HG03280 (cell line): ENCODE results near the gene WDR38.

Experiments used
- ATAC-seq: cut with Tn5 transposase; IDR thresholded peaks from one replicate; pipeline ENCODE4 v1.9.1; 2021; ENCODE audit warnings: mild to moderate bottlenecking, moderate library complexity; ENCODE audit not compliant: unreplicated experiment

The WDR38 gene

DNA sequence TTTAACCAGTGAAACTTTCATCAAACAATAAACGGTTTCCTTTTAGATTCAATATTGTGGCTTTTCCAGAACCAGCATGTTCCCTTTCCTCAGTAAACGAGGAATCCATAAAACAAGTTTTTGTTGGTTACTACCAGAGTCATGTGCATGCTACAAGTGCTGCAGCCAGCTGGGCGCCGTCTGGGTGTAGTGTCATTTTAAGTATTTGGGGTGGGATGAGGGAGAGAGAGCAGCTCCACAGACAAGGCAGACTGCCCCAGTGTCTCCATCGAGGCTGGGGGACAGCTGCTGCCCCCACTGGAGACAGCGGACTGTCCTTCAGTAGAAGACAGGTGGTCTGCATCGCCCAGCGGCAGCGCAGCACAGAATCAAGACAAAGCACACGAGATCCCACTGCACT lies 26.0 kb downstream of the WDR38 start:
- ATAC-seq: no peak

DNA sequence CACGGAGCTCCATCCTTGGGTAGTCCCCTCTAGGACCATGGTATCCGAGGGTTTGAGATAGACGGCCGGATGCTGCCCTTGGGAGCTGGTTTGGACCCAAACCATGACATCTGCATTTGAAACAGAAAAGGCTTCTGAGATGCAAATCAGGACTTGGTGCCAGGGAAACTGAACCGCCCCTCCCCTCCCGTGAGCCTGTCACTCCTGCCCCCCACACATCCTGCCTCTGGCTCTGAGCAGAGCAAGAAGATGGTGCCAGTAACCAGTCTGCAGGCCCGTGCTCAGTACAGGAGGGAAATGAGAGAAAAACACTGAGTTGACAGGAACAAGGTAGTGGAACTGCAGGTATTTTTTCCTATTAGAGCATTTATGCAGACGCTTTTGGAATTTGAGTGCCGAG lies 27.2 kb downstream of the WDR38 start:
- no peak for ATAC-seq

DNA sequence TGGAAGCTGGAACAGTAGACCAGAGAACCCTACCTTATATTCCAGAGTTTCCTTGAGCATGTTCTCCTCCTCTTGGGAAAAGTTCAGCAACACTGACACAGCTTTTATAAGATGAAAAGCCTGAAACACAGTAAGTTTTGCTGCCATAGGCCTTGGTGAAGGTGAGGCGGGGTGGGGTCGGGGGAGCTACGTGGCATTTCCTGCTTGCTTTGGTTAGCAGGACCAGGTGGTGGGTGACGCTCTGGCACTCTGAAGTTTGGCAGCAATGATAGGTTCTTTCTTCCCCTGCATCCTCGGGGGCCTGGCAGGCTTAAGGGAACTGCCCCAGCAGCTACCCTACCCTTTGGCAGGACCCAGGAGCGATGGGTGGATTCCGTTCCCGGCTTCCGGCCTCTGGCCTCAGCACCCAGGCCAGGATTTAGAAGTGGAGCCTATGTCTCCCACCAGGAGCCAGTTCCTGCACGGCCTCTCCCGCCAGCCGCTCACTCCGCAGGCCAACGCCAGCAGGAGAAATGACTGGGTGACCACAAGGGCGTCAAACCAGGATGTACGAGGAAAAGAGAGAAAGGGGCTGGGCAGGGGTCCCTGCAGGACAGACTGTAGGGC lies 28.0 kb downstream of the WDR38 start:
- no peak for ATAC-seq

DNA sequence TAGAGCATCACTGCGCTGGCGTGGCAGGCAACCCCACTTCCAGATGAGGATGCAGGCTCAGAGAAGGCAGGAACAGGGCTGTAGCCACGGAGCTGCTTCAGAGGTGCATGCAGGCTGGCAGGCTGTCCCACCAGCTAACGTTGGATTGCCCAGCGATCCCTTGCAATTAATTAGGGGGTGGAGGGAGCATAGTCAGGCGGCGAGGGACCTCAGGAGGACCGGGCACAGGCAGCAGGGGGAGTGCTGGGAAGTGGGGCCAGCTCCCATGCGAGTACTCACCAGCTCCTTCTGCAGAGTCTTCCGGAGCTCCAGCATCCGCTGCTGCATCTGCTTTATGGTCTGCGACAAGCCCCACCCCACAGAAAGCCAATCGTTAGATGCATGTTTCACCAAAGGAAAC lies 29.0 kb downstream of the WDR38 start:
- ATAC-seq: no peak

DNA sequence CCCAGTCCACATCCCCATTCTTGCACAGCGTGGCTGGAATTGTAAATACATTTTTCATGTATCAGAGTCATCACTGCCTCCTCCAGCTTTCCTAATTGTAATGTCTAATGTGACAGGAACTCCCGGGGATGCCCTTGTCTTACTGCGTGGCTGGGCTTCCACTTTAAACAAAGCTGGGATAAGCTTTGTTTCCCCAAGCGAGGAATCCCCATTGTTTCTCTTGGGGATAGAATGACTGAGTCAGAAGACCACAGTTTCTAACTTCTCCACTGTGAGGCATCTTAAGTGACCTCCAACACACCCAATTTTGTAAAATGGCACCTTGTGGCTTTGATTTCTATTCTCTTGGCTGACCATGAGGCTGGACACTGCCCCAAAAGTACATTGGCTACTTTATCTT lies 31.1 kb downstream of the WDR38 start:
- ATAC-seq: no peak

DNA sequence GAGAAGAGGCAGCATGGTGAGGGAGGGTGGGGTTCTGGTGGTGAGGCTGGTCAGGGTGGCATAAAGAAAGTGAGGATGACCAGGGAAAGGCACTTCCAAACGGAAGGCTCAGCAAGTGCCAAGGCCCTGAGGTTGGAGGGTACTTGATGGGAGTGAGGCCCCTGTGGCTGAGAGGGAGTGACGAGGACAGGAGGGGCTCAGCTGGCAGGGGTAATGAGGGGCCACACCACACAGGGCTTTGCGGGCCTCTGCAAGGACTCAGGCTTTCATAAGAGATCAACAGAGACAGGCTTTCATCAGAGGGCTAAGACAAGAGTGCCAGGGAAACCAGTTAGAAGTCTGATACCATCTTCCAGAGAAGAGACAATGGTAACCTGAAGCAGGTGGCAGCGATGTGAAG lies 32.3 kb downstream of the WDR38 start:
- ATAC-seq: no peak

DNA sequence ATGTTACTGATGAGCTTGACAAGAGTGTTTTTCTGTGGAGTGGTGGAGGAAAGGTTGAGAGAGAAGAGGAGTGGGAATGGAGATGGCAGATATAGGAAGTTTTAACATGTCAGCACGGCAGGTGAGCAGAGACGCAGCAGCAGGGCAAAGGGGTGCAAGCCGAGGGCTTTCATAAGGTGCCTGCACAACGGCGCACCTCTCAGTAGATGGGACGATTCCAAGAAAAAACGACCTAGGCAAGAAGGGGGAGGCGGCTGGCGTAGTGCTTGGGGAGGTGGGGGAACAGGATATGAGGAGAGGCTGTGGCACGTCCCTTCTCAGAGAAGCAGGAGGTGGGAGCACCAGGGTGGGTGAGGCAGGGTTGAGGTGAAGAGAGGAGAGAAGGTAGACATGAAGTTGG lies 33.2 kb downstream of the WDR38 start:
- no peak for ATAC-seq

DNA sequence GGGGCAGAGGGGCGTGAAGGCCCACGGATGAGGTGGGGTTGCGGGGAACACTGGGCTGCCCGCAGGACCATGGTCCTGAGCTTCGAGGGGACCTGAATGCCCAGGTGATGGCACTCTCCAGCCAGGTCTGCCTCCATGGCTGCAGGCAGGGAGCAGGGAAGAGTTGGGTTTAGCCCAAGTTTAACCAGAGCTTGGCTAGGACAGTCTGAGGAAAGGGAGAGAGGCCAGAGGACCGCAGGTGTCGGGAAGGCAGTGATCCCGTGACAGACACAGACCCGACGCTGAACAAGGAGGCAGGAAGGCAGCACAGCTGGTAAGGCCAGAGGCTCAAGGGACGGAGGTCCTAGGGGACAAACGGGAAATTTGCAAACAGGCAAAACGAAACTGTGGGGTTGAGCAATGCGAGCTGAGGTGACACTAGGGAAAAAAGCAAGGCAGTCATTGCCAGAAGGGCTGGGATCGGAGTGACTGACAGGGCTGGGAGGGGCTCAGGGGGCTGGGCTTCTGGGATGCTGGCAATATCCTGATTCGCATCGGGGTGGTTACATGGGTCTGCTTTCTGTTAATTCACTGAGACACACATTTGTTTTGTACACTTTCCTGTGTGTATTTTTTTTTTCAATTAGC lies 33.7 kb downstream of the WDR38 start:
- ATAC-seq: no peak

DNA sequence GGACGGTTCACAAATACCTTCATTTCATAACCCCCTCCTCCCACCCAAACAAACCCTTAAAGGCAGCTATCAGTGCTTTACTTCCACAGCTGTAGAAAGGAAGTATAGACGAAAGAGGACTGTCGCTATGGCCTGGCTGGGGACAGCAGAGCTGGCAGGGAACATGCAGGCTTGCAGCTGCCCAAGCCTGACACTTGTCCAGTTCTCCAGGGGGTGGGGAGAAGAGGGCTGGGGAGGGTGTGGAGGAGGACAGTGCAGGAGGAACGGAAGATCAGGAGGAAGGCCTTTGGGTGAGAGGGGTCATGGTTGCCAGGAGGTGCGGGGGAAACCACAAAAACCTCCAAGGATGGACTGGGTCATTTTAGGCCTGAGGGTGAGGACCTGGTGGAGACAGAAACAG lies 34.6 kb downstream of the WDR38 start:
- ATAC-seq: no peak

DNA sequence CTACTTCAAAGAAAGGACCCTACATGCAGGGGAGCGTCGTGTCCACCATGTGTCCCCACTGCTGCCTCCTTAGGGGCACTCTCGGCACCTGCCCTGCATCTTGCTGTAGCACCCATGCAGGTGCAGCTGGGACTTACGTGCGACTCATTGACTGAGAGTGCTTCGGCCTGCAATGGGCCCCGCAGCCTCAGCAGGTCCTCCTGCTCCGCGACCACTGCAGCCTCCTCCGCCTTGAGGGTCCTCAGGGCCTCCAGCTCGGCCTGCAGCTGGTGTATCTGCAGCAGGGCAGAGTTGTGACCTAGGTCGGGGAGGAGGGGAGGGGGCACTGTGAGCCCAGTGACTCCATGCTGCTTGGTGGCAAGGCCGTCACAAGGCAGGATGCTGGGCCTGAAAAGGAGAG lies 35.7 kb downstream of the WDR38 start:
- no peak for ATAC-seq

DNA sequence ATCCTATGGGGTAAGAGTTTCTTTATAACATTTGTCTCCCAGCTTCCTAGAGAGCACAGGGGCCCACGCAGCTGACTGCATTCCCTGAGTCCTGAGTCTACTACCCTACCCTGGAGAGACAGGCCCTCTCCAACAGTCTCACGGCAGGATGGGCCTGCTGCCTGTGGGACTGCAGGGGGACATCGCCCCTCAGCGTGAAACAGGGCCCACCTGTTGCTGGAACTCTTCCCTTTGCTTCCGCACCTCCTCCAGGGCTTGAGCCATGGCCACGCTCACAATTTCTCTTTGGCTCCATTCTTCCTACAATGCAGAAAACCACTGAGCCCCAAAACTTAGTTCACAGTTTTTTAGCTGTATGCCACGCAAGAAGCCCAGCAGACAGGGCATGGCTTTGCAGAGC lies 36.9 kb downstream of the WDR38 start:
- ATAC-seq: no peak

DNA sequence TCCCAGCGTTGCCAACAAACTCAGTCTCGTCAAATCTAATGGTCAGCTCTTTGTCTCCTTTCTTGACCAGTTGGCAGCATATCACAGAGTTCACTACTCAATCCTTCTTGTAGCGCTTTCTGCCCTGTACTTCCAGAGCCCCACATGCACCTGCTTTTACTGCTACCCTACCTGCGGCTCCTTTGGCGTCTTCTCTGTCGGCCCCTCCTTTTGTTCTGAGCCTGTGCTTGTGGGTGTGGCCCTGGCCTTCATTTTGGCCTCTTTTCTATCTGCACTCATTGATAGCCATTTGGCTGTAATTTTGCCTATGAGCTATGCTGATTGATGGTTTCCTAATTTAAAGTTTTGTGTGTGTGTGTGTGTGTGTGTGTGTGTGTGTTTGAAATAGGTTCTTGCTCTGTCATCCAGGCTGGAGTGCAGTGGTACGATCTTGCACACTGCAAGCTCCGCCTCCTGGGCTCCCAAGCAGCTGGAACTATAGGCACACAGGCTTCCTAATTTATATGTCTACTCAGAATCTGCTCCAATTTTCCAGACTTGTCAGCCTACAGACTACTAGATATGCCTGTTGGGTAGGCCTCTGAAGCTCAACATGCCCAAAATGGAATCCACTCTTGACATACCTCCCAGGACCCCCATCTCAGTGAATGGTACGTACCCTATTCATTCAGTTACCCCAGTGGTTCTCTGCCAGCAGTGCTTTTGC lies 40.9 kb downstream of the WDR38 start:
- ATAC-seq: no peak

DNA sequence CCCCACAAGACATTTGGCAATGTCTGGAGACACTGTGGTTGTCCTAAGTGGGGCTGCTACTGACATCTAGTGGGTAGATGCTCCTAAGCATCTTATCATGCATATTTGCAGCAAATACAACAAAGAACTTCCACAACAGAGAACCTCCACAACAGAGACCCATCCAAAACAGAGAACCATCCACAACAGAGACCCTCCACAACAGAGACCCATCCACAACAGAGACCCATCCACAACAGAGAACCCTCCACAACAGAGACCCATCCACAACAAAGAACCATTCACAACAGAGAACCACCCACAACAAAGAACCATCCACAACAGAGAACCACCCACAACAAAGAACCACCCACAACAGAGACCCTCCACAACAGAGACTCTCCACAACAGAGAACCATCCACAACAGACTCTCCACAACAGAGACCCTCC lies 41.5 kb downstream of the WDR38 start:
- ATAC-seq: no peak

DNA sequence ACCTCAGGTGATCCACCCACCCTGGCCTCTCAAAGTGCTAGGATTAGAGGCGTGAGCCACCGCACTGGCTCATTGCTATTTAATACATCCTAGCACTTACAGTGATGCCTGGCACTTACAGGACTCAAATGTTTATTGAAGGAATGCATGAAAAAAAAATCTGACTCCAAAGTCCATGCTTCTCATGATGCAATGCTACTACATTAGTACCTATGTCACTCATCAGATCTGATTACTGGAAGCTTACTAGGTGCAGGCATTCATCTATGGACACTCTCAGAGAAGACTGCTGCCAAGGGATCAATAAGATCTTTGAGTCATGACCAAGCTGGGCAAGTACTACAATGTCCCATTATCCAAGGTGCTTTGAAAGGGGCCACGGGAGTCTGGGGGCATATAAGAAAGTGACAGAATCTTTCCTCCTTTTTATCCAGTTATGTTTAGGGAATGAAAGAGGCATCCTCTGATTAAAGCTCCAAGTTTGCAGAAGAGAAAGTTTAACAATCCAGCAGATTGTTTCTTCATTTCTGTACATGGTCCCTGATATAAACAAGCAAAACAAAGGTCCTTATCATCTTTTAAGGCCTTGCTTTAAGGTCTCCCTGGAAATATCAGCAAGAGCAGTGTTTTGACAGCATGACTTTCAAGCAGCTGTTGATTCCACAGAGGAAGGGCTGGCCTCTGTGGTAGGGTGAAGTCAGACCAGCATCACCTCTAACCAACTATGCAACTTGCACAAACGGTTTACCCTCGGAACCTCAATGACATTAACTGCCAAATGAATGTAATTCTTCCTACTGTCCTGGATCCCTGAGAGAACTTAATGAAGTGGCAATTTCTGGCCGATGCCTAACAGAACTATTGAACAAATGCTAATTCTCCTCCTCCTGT lies 44.6 kb downstream of the WDR38 start:
- ATAC-seq: no peak

DNA sequence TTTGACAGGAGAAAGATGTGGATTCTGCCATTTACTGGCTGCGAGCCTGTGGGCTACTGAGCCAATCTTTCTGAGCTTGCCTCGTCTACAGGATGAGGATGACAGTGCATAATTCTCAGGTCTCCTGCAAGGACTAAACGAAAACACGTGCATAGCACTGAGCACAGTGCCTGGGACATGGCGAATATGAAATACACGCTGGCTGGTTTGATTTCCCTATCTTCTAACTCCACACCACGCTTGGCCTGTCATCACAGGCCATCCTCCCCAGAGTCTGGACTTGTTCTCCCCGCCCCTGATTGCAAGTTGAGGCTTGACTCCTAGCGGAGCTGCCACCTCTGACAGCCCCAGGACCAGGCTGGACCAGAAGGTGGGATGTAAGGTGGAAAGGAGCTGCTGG lies 46.6 kb downstream of the WDR38 start:
- no peak for ATAC-seq

DNA sequence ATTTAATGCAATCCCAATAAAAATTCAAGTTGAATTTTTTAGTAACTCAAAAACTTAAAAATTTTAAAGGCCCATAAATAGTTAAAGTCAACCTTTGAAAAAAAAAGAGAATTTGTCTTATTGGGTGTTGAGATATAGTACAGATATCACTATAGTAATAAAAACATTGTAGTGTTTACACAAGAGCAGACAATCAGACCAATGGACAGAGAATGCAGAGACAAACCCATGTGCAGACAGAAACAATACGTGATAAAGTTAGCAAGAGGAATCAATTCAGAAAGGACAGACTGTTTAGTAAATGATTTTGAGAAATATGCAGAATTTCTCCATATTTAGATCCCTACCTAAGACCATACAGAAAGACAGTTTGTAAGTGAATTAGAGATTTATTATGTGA lies 53.7 kb downstream of the WDR38 start:
- no peak for ATAC-seq
